Breast epithelium (tissue), 3 donors: Measurements from ENCODE around the gene CSNK1E.

Experiments used
- POLR2A ChIP-seq: fragments of 450-650 bp; IDR thresholded peaks from one replicate; pipeline ENCODE4 v1.6.1; 2016; ENCODE audit warnings: antibody characterized with exemption, mild to moderate bottlenecking, moderate library complexity
- TF ChIP-seq, protein P1 (sequence below), 3 donors: fragments of 450-650 bp; IDR thresholded peaks; one replicate each; pipeline ENCODE4 v1.5.1; 2016 to 2017; ENCODE audit warnings: antibody characterized with exemption in 3 of 3, mild to moderate bottlenecking in 3 of 3, moderate library complexity in 3 of 3

DNA sequence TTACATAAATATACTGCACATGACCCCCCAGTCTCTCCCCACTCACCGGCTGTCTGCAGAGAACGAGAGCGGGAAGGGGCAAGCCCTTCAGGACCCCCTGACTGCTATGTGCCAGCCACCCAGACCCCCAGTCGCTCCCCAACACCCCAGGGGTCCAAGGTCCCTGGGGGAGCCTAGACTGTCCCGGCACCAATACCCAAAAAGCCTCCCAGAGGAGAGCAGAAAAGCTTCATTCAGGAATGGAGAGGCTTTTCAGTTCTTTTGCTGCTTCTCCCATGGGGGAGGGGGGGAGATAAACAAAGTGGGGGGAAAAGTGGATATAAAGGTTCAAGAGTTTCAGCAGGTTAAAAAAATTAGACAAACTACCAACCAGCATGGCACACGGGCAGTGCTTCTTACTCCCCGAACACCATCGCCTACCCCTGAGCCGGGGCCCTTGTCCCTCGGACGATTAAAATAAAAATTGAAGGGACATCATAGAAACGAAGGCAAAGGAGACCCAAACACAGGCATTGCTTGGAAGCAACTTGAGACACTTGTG is 1.3 kb downstream of the CSNK1E start:
- TF ChIP-seq, protein P1, sequence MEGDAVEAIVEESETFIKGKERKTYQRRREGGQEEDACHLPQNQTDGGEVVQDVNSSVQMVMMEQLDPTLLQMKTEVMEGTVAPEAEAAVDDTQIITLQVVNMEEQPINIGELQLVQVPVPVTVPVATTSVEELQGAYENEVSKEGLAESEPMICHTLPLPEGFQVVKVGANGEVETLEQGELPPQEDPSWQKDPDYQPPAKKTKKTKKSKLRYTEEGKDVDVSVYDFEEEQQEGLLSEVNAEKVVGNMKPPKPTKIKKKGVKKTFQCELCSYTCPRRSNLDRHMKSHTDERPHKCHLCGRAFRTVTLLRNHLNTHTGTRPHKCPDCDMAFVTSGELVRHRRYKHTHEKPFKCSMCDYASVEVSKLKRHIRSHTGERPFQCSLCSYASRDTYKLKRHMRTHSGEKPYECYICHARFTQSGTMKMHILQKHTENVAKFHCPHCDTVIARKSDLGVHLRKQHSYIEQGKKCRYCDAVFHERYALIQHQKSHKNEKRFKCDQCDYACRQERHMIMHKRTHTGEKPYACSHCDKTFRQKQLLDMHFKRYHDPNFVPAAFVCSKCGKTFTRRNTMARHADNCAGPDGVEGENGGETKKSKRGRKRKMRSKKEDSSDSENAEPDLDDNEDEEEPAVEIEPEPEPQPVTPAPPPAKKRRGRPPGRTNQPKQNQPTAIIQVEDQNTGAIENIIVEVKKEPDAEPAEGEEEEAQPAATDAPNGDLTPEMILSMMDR (IDR thresholded peaks at IDR 0.05) = no peak
- TF ChIP-seq POLR2A = no peak
